GM19455 (cell line): Measurements from ENCODE around the gene DSE.

Experiments used
- ATAC-seq: cut with Tn5 transposase; IDR thresholded peaks from one replicate; pipeline ENCODE4 v1.9.1; 2021; ENCODE audit not compliant: unreplicated experiment

Gene DSE

DNA sequence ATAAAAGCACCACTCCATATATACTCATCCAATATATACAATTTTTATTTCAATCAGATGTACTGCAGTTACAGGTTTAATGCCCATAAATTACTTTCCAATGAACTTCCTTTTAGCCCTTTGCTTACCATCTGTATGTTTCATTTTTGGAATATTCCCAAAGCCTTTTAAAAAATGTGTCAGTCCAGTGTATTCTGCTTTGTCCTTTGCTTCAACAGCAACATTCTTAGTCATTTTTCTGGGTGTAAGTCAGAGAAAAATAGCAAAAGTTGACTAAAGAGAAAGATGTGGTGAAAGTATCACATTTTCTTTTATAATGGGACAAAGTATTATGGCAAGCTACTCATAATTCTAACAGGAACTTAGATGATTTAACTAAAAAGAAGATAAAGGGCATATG, 15.2 kb downstream of the DSE start:
- ATAC-seq: no peak

DNA sequence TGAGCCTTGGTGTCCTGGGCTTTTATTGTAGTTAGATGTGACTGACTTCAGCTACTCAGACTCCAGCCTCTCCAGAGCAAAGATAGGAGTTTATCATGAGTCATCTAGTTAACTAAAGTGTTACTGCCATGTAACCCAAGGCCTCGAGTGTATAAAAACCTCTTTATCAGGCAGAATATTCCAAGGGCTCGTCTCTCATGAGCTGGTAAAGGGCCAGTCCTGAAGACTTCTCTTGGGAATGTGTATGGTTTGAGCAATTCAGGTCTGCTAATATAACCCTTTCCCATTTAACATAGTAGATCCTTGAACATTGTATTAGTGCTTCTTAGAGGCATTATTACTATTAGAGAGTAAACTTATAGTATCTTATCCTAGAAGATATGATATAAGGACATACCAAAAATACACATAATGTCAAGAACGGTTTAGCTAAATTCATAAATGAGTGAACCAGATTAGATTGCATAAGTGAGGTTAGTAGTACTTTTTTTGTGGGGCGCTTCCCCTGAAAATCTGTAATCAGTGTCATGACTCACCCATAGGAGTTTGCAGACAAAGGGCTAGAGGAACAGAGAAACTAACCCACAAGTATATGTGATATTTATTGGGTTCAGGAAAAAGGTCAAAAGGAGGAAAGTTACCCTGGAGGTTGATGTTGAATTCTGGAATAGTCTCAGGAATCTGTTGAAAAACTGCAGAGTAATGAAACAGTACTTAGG, 16.0 kb downstream of the DSE start:
- peak; percentile 32 for ATAC-seq

DNA sequence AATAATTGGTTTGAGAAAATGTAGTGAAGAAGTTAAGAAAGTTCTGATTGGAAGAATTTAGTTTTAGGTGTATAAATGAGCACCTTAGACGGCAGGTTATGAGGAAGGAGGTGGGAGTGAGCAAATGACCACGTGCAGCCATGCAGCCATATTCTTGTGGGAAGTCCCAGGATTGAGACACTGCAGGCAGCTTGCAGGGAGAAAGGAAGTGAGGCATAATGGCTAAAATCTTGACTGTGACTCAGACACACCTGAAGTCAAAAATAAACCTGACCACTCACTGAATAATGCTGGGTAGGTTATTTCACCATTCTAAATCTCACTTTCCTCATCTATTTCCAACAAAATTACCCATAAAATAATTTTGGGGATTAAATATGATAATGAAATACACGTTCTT, 16.6 kb downstream of the DSE start:
- peak; percentile 44 for ATAC-seq

DNA sequence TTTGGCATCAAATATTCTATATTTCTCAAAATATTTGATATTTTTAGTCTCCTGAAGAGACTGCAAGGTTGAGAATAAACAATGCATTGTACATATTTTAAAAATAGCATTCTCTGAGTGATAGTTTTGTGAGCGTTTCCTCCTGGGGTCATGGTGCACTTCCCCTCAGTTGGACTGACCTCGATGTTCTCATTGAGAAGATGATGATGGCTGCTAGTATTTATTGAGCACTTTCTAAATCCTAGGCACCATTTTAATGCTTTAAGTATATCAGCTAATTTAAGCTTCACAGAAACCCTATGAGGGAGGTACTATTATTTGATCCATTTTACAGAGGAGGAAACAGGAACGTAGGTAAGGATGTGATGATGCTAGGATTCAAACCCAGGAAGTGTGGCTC, 18.2 kb downstream of the DSE start:
- no peak for ATAC-seq

DNA sequence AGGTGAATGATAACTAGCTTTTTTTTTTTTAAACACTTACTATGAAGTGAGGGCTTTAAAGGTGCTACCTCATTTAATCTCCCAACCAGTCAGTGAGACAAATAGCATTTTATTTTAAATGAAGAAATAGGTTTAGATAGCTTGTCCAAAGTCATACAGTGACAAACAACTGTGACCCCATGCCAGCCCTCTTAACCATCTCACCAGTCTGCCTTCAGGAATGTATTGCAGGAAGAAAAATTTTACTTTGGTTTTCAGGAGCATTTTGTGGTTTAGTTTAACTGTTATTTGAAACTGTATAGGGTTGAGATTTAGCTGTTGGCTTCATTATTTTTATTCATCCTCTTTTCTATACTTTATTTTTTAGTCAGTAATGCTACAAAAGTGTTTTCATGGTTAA, 18.6 kb downstream of the DSE start:
- ATAC-seq: no peak

DNA sequence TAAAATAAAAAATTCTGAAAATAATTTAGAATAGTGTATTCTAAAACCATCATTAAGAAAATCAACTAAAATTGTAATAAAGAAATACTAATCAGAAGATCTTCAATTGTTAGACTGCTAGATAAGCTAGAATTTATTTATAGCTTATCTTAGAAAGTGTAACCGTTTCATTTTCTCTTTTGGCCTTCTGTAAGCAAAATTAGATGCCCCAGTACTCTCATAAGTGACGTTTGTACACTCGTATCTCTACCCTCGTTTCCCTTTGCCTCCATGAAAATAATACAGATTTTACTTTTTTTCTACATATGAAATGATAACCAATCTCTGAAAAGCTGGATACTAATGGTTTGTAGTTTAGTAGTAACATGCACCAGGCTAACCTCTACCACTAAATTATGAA, 19.8 kb downstream of the DSE start:
- ATAC-seq: peak; percentile 74

DNA sequence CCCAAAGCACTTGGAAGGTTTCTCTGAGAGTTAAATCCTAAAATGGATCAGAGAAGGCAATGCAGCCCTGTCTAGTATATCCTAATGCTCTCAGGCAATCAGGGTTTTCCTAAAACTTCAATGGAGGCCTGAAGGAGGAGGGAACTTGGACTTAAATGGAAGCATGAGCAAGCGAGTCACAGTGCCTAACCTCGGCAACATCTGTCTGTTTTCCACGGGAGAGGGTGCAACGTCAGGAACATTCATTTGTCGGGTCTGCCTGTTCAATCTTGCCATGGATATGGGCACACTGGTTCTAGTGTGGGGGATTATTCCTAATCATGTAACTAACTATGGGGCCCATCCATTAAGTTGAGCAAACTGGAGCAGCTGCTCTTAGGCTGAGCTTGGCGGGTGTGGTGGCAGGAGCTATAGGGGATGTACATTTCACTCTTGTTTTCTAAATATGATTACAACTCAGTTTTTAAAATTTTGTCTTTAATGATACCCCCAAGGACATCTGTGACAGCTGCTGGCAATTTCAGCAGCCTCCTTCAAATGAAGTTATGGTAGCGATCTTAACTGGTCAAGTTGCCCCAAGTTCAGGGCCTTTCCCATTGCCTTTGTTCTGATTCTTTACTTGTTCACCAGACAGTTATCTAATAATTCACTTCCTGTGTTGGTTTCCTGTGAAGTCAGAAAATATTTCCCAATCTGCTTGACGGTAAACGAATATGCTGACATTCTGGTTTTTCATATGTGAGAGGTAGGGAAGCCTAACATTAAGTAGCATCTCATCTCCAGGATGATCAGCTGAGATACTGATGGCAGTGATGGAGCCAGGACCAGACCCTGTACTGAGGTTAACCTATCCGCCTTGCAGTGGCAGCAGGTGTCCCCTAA, 21.6 kb downstream of the DSE start:
- no peak for ATAC-seq

DNA sequence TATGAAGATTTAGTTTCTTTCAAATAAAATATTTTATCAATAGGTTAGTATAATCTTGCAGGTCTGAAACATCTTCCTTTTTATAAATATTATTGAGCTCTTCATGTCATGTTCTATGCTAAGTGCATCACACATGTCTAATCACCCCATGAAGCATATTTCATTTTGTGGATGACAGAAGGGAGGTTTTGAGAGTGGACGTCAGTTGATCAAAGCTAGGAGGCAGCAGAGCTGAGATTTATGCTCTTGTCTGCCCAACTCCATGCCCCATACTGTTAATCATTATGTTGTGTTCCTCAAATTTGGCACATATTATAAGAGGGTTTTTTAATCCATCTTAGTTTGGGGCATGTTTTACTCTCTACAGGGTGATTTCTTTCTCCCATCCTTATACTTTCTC, 22.7 kb downstream of the DSE start:
- ATAC-seq: no peak

DNA sequence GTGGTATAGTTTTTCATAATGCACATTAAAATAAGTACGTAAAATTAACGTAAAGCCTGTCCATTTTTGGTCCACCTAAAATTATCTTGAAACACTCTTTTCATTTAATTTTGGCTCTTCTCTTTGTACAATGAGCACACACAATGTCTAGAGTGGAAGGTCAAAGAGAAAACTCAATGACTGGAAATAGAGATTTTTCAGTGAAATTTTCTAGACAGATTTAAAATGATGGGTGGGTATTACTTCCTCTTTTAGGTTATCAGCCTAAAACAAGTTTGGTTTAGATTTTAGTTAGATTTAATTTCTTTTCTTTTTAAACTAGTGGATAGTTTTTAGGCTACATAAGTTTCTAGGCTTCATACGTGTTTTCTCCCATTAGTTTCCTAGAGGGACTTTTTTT, 24.9 kb downstream of the DSE start:
- no peak for ATAC-seq

DNA sequence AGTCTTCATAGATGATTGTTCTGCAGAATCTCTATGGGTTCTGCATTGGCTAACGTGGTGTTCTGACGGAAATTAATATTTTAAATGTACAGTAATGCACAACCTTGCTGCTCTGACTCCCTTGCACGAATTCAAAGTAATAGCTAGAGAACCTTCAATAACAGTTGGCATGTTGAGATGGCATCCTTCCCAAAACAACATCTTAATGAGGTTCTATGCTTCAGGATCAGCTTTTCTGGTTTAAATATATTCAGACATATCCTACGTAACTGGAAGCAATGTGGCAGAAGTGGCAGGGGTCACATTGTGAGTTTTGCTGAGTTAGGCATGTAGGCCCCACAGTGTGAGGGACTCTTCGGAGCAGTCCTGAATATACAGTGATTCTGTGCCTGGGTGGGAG, 25.7 kb downstream of the DSE start:
- no peak for ATAC-seq

DNA sequence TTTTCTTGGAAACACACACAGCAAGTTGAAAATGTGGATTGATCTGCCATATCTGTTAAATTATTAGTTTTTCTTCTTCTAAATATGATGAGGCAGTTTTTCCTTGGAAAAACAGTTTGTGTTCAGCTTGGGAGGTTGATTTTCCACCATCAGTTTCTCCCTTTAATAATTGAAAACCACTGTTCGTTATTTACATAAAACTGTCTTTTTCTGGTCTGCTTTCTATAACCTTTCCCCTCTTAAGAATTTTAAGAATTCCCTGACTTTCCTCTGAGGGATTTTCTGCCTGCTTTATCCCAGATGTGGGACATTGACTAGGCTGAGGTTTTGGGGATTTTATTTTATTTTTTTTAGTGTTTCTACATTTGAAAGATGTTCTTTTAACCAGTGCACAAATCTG, 27.2 kb downstream of the DSE start:
- no peak for ATAC-seq

DNA sequence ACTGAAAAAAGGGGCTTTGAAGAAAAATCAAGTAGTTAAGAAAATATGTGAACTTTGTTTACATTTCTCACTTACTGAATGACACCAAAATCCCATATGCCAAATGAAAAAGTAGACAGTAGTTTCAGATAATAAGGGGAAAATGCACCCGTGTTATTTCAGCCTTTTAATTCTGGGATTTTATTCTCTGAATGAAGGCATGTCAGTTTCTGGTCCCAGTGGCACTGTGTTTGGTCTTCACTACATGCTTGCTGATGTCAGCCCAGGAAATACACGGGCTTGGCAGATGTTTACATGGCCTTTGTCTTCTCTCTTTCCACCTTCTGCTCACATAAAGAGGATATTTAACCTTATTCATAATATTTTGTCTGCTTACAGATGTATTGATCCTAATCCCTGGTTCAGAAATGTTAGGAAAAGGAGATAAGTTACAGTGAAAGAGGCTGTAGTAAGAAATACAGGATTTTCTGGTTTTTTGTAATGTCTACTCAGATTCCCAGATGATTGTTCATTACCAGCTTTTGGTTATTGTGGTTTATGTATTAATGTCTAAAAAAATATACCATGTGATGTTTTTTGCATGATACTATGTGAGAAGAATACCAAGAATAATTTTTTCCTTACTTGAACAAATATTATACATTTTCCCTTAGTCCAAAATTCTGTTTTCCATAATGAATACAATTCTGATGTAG, 27.7 kb downstream of the DSE start:
- no peak for ATAC-seq

DNA sequence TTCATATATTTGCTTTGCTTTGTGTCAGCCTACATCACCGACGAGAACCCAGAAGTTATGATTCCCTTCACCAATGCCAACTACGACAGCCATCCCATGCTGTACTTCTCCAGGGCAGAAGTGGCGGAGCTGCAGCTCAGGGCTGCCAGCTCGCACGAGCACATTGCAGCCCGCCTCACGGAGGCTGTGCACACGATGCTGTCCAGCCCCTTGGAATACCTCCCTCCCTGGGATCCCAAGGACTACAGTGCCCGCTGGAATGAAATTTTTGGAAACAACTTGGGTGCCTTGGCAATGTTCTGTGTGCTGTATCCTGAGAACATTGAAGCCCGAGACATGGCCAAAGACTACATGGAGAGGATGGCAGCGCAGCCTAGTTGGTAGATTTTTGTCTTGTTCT, 28.5 kb downstream of the DSE start:
- no peak for ATAC-seq

DNA sequence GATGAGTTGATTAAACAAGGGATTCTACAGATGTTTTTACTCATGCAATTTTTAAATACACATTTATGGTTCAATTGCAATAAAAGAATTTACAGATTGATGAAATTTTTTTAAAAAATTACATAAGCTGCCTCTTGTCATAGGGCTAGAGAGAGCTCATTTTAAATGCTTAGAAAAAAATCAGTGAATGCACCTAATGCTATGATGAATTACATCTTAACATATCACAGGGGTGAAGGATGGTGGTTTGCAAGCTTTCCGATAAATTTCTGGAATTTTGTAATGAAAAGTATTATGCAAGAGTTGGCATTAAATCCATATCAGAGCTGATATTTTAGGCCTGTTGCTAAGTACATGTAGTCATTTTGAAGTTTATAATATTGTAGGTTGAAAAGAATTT, 29.6 kb downstream of the DSE start:
- ATAC-seq: no peak

DNA sequence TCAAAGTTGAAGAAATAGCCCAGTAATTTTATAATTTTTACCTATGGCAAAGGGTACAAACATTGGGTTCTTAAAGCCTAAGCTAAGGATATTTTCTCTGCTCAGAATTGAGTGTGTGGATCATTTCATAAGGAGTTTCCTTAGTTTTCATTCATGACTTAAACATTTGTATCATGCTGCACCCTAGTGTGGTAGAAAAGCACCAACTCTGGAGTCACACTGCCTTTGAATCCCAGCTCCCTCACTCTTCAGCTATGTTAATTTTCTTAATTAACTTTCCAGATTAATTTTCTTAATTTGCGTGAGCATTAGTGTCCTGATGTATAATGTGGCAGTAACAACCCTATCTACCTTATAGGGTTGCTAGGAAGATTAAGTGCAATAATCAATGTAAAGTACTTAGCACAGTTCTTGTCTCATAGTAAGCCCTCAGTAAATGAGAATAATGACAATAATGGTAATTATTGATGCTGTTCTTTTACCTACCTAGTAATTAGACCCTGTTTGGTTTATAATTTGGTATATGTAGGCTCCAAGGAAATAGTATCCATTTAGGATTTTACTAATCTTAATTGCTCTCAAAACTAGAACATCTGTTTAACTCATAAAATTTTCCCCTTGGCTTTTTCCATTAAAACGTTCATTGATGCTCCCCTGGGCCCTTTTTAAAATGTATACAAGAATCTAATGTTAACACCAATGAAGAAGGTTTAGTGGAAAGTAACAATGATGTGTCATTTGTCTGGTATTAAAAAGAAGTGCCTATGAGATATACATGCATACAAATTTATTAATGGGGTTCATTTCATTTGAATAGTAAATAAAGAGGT, 31.6 kb downstream of the DSE start:
- no peak for ATAC-seq

DNA sequence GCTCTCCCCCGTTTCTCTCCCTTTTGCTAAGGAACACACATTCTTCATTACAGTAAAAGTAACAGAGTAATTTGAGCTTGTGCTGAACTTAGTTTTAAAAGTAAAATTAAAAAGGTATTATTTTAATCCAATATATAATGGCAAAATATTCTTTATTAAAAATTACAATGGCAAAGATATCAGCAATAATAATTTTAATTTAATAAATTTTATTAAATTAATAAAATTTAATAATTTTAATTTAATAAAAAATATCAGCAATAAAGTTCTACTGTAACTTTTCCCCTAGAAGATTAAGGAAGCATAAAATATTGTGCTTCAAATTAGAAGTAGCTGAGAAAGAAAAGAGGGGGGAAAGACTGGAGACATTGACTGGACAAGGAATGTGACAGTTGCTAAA, 32.5 kb downstream of the DSE start:
- ATAC-seq: no peak

DNA sequence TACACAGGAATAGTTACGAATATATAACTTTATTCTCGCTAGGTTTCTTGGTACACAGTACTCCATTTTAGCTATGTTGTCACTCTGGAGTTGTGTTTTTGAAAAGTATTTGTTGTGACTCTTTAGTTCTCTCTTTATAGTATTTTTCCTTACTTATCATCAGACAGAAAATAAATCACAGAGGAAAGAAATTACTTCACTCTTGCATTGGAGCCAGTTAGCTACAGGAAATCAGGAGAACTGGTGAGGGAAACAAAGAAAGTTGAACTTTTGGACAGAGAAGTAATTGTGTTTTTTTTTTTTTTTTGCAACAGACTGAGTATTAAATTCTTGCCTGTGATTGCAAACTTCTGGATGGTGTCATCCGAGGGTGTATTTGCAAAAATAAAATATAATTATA, 33.9 kb downstream of the DSE start:
- ATAC-seq: no peak

DNA sequence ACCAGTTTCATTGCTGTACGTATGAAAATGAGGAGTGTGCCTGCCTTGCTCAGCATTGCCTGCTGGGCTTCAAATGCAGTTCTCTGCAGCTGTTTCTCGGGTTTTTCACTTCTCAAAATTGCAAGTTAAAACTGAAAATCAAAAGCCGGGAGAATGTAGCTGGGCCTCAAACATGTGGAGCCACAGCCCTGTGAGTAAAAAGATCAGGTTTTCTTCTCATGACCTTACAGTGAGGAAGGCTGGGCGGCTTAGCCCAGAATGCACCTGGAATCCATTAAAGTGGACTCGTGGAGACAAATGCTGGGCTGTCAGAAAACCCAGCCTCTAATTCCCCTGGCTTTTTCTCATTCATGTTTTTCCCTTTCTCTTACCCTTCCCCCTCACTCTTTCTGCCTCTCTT, 34.4 kb downstream of the DSE start:
- ATAC-seq: peak; percentile 76

DNA sequence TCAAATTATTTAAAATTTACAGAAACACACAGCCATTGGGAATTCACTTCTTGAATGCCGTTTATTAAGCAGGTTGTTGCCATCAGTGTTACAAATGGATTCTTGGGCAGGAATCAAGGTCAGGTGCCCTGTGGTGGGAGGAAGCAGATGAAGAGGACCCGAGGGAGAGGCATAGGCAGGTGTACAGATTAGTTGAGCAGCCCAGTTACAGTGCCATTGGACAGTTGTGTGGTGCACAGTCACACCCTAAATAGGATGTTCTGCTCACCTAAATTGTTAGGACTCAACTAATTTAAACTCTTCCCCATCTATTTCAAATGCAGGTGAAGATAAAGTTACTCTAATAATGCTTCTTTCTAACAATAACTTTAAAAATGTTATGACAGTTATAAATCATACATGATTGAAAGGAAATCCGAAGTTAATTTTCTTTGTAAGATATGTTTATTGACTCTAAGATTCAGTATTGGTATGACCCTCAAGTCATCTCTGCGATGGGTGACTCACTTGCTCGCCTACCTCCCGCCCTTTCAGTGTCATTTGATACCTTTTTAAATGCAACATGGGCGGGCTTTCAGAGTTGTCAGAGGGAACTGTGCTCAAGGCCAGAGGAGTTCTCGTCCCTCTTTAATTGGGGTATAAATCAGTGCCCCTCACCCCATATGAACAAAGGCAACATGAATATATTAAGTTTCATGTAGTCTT, 35.1 kb downstream of the DSE start:
- no peak for ATAC-seq

DNA sequence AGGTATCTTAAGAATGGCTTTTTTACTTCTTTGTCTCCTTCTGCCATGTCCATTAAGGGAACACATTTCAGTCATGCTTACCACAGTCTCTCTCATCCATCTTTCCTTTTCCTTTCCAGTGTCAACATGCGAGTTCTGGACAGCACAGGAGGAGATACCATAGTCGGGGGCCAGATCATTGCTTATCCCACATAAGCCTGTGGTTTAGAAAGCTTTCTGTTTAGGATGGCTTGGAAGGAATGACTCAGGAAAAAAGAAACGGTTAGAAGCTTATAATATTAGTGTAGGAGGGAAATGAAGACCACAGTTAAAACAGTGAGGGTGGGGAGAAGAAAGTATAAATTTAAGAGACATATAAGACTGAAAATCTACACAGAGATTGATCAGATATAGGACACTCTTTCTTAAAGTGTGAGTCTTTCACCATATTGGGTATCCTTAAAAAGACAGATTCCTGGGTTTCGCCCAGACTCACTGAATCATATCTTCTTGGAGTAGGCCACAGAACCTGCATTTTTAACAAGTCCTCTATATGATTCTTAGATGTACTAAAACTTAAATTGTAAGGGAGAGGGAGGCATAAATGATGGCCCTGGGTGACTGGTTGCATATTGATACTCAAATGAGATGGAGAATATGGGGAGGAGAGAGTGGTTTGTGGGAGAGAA, 36.1 kb downstream of the DSE start:
- ATAC-seq: no peak
